SH-SY5Y (cell line): Measurements from ENCODE around the gene KRT26.

Source experiments
- GATA2 ChIP-seq: IDR thresholded peaks from 2 replicates; pipeline ENCODE4 v1.6.1; 2011; ENCODE audit warnings: mild to moderate bottlenecking, low read depth, low read length
- GATA3 ChIP-seq: IDR thresholded peaks from 2 replicates; pipeline ENCODE4 v1.6.1; 2011; ENCODE audit warnings: low read depth, mild to moderate bottlenecking, low read length, moderate library complexity

DNA sequence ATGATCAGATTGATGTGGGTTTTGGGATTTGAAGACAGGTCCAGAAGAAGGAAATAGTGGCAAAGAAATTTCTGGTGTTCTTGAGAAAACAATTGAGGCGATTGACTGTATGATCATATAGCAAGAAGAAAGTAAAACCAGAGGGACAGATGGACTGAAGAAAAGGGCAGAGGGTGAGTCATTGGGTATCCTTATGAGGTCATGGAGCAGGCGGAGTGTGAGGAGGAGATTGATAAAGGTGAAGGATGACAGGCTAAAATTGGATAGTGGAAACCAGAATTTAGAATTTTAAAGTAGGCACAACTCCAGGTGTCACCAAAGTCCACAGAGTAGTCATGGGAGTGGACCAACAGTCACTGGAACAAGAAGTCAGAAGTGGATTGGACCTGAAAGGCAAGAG, 29.2 kb upstream of the KRT26 start:
- TF ChIP-seq GATA3, result no peak
- TF ChIP-seq GATA2, result no peak
